Neutrophil (primary cell): ENCODE results near the gene ATP2A2.

Experiments
- H3K27ac ChIP-seq: fragments of 200-600 bp; sonication (generic); 2 replicates; pipeline ENCODE4 v1.5.1; 2016; ENCODE audit warnings: mild to moderate bottlenecking, moderate library complexity
- H3K27me3 ChIP-seq: fragments of 200-600 bp; sonication (generic); 2 replicates; pipeline ENCODE4 v1.6.0; 2016; ENCODE audit warnings: mild to moderate bottlenecking
- H3K36me3 ChIP-seq: fragments of 200-600 bp; sonication (generic); 2 replicates; pipeline ENCODE4 v1.5.1; 2017
- H3K4me1 ChIP-seq, 2 experiments: fragments of 200-600 bp in 1 of 2; sonication (generic) in 1 of 2; 1 replicate in 1 of 2; 2 replicates in 1 of 2; pipeline versions ENCODE4 v1.5.1 to v1.6.1; 2013 to 2016; ENCODE audit warnings: low read depth in 1 of 2, low read length in 1 of 2, mild to moderate bottlenecking in 1 of 2, moderate library complexity in 1 of 2; ENCODE audit not compliant: control insufficient read depth in 1 of 2, insufficient read depth in 1 of 2
- H3K4me3 ChIP-seq, 2 experiments: fragments of 200-600 bp in 1 of 2; sonication (generic) in 1 of 2; 1 replicate in 1 of 2; 2 replicates in 1 of 2; pipeline ENCODE4 v1.5.1; 2013 to 2016; ENCODE audit warnings: low read depth in 1 of 2, low read length in 1 of 2, mild to moderate bottlenecking in 1 of 2, moderate library complexity in 1 of 2
- H3K9me3 ChIP-seq: fragments of 200-600 bp; sonication (generic); 2 replicates; pipeline ENCODE4 v1.5.1; 2016
- CTCF ChIP-seq: fragments of 200-600 bp; sonication (generic); IDR thresholded peaks from 2 replicates; pipeline ENCODE4 v1.5.1; 2016; ENCODE audit warnings: antibody characterized with exemption

Gene ATP2A2

GRCh38 chr12:110280779-110281548 is at the start of gene ATP2A2:
TSS of gene ATP2A2 (plus strand) at chr12:110281247. CDS start at chr12:110281790, 543 bp downstream.
- Histone ChIP-seq H3K36me3 (no peaks in the 10 kb centered on the region), H3K4me3 (peak within 1 kb of the TSS; percentile 91 to 92), H3K9me3 (no peaks in the 10 kb centered on the region), H3K27me3 (peaks cover 13% of the 10 kb centered on the region), H3K4me1 (peaks cover 27 to 37% of the 10 kb centered on the region in 2 experiments), H3K27ac (peak within 1 kb of the TSS; percentile 96)
- peak; percentile 43 for TF ChIP-seq CTCF

GRCh38 chr12:110233212-110233903 is 47.7 kb upstream of the ATP2A2 start:
- Histone ChIP-seq H3K36me3 (no peaks in the 10 kb centered on the region), H3K27me3 (no peaks in the 10 kb centered on the region), H3K9me3 (no peaks in the 10 kb centered on the region), H3K4me1 (peaks cover 19 to 27% of the 10 kb centered on the region in 2 experiments), H3K4me3 (no peak overlapping the region), H3K27ac (peak overlapping the region; percentile 70)
- no peak for TF ChIP-seq CTCF

- peaks cover 19 to 27% of the 10 kb centered on the region in 2 experiments for H3K4me1 ChIP-seq
- H3K9me3 ChIP-seq, result no peaks in the 10 kb centered on the region
- H3K4me3 ChIP-seq, result peak overlapping the region in 1 of 2 experiments; percentile 25
- no peaks in the 10 kb centered on the region for H3K36me3 ChIP-seq
- H3K27me3 ChIP-seq, result no peaks in the 10 kb centered on the region
- no peak for TF ChIP-seq CTCF
- peak overlapping the region; percentile 70 for H3K27ac ChIP-seq
Measured at GRCh38 chr12:110234331-110234751, 46.7 kb upstream of the ATP2A2 start.

- Histone ChIP-seq H3K9me3 (no peaks in the 10 kb centered on the region), H3K36me3 (no peaks in the 10 kb centered on the region), H3K27me3 (no peaks in the 10 kb centered on the region), H3K4me3 (peak overlapping the region in 1 of 2 experiments; percentile 25), H3K27ac (peak overlapping the region; percentile 70), H3K4me1 (peaks cover 19 to 27% of the 10 kb centered on the region in 2 experiments)
- no peak for TF ChIP-seq CTCF
Measured at GRCh38 chr12:110234755-110235154, 46.3 kb upstream of the ATP2A2 start.

- Histone ChIP-seq H3K4me1 (peaks cover 19 to 27% of the 10 kb centered on the region in 2 experiments), H3K4me3 (no peak overlapping the region), H3K27ac (peak overlapping the region; percentile 70), H3K36me3 (no peaks in the 10 kb centered on the region), H3K9me3 (no peaks in the 10 kb centered on the region), H3K27me3 (no peaks in the 10 kb centered on the region)
- TF ChIP-seq CTCF, result no peak
Measured at GRCh38 chr12:110235383-110235782, 45.7 kb upstream of the ATP2A2 start.
